GM23338 (cell line): Measurements from ENCODE around the gene SDHA. TPM values are rescaled to one million over a fixed set of nuclear protein-coding genes. Genes with fewer than 3 reads are reported as not detected.

Source experiments
- ATAC-seq: fragments of 200-7000 bp; cut with Tn5 transposase; 3 replicates; pipeline ENCODE4 v1.9.1; 2020
- DNase-seq: peaks from one replicate; pipeline ENCODE4 v3.0.0-alpha.2; 2015; ENCODE audit warnings: low spot score
- H2AFZ ChIP-seq: fragments of 200-600 bp; sonication (generic); 2 replicates; pipeline ENCODE4 v1.8.0; 2016; ENCODE audit warnings: antibody characterized with exemption, mild to moderate bottlenecking, moderate library complexity
- H3F3A ChIP-seq: fragments of 200-600 bp; sonication (generic); replicated peaks from 2 replicates; pipeline ENCODE4 v1.8.0; 2017; ENCODE audit warnings: antibody characterized with exemption, mixed run types, low read depth
- H3K27ac ChIP-seq: fragments of 200-600 bp; sonication (generic); 2 replicates; pipeline ENCODE4 v1.6.1; 2016; ENCODE audit warnings: low read depth
- H3K27me3 ChIP-seq: fragments of 200-600 bp; sonication (generic); 2 replicates; pipeline ENCODE4 v1.8.0; 2016; ENCODE audit warnings: mild to moderate bottlenecking, mixed run types, moderate library complexity; ENCODE audit not compliant: insufficient read depth
- H3K36me3 ChIP-seq: fragments of 200-600 bp; sonication (generic); 2 replicates; pipeline ENCODE4 v1.8.0; 2016; ENCODE audit warnings: mild to moderate bottlenecking; ENCODE audit not compliant: insufficient read depth
- H3K4me1 ChIP-seq: fragments of 200-600 bp; sonication (generic); 2 replicates; pipeline ENCODE4 v1.8.0; 2016; ENCODE audit warnings: mild to moderate bottlenecking, moderate library complexity; ENCODE audit not compliant: insufficient read depth
- H3K4me2 ChIP-seq: fragments of 200-600 bp; sonication (generic); 2 replicates; pipeline ENCODE4 v1.7.1; 2017; ENCODE audit warnings: mixed run types
- H3K4me3 ChIP-seq: fragments of 200-600 bp; sonication (generic); 2 replicates; pipeline ENCODE4 v1.6.1; 2016; ENCODE audit warnings: mixed run types
- H3K79me2 ChIP-seq: fragments of 200-600 bp; sonication (generic); replicated peaks from 2 replicates; pipeline ENCODE4 v1.8.0; 2017; ENCODE audit warnings: mild to moderate bottlenecking; ENCODE audit not compliant: insufficient read depth
- H3K9me2 ChIP-seq: fragments of 200-600 bp; sonication (generic); 2 replicates; pipeline ENCODE4 v1.8.0; 2017; ENCODE audit not compliant: insufficient read depth
- H4K20me1 ChIP-seq: fragments of 200-600 bp; sonication (generic); replicated peaks from 2 replicates; pipeline ENCODE4 v1.8.0; 2017; ENCODE audit warnings: mild to moderate bottlenecking; ENCODE audit not compliant: insufficient read depth
- H3K27ac Mint-ChIP-seq: 2 replicates; pipeline ENCODE4 v1.8.0; 2020; ENCODE audit warnings: inconsistent platforms, mild to moderate bottlenecking, moderate library complexity, mixed read lengths
- H3K27me3 Mint-ChIP-seq: 3 replicates; pipeline ENCODE4 v1.8.0; 2022; ENCODE audit warnings: low read depth, mild to moderate bottlenecking, moderate library complexity, mixed read lengths, inconsistent platforms; ENCODE audit not compliant: insufficient read depth, poor library complexity
- H3K36me3 Mint-ChIP-seq: 3 replicates; pipeline ENCODE4 v1.8.0; 2021; ENCODE audit warnings: low read depth, mild to moderate bottlenecking, inconsistent platforms, moderate library complexity, mixed read lengths
- H3K4me1 Mint-ChIP-seq: 3 replicates; pipeline ENCODE4 v1.8.0; 2020; ENCODE audit warnings: mild to moderate bottlenecking, inconsistent platforms, mixed read lengths
- H3K4me3 Mint-ChIP-seq: 3 replicates; pipeline ENCODE4 v1.8.0; 2021; ENCODE audit warnings: moderate library complexity, mild to moderate bottlenecking, inconsistent platforms, mixed read lengths
- H3K9me3 Mint-ChIP-seq: 3 replicates; pipeline ENCODE4 v1.8.0; 2020; ENCODE audit warnings: moderate library complexity, mild to moderate bottlenecking, inconsistent platforms, mixed read lengths
- CREB1 ChIP-seq: fragments of 250-450 bp; sonication (Bioruptor Pico); IDR thresholded peaks from 2 replicates; pipeline ENCODE4 v1.5.0; 2020; ENCODE audit warnings: low read depth, mild to moderate bottlenecking, moderate library complexity
- ETS1 ChIP-seq: IDR thresholded peaks from 2 replicates; pipeline ENCODE4 v1.6.1; 2016; ENCODE audit warnings: antibody characterized with exemption
- EZH2 ChIP-seq: fragments of 200-600 bp; sonication (generic); IDR thresholded peaks from one replicate; pipeline ENCODE4 v1.8.0; 2017; ENCODE audit warnings: antibody characterized with exemption, mild to moderate bottlenecking, low read depth; ENCODE audit not compliant: unreplicated experiment
- EZH2phosphoT487 ChIP-seq: fragments of 200-600 bp; sonication (generic); IDR thresholded peaks from one replicate; pipeline ENCODE4 v1.8.1; 2018; ENCODE audit warnings: antibody characterized with exemption; ENCODE audit not compliant: unreplicated experiment
- NANOG ChIP-seq: IDR thresholded peaks from 2 replicates; pipeline ENCODE4 v1.6.1; 2016; ENCODE audit warnings: antibody characterized with exemption, borderline replicate concordance
- POLR2AphosphoS5 ChIP-seq: IDR thresholded peaks from 2 replicates; pipeline ENCODE4 v1.6.1; 2016; ENCODE audit warnings: antibody characterized with exemption, low read depth
- STAT1 ChIP-seq: IDR thresholded peaks from one replicate; pipeline ENCODE4 v1.6.1; 2016; ENCODE audit warnings: antibody characterized with exemption; ENCODE audit not compliant: unreplicated experiment
- ZNF462 ChIP-seq: fragments of 250-450 bp; sonication (Bioruptor Pico); IDR thresholded peaks from 2 replicates; pipeline ENCODE4 v1.5.0; 2020; ENCODE audit warnings: mild to moderate bottlenecking, moderate library complexity
- polyA plus RNA-seq: library from polyadenylated mRNA; unstranded; fragments of >200 nt; fragmentation: Nextera tagmentation; extraction: Ambion mirVana; gene quantifications from 2 replicates; pipeline ENCODE4 v1.2.1, GENCODE V29; 2016
- total RNA-seq: library from RNA; depleted of rRNA; stranded (reverse); fragments of >200 nt; shearing (Covaris generic); gene quantifications from 2 replicates; pipeline ENCODE4 v1.2.3, GENCODE V29; 2014
- TF ChIP-seq, protein P1 (sequence below), 2 experiments: fragments of 200-600 bp in 1 of 2; sonication (generic) in 1 of 2; conservative IDR thresholded peaks; 2 replicates each; pipeline versions ENCODE4 v1.5.1 to v1.6.1; 2016 to 2017; ENCODE audit warnings: antibody characterized with exemption in 2 of 2, low read depth in 2 of 2, mild to moderate bottlenecking in 2 of 2, moderate library complexity in 1 of 2
- TF ChIP-seq, protein P2 (sequence below): IDR thresholded peaks from one replicate; pipeline ENCODE4 v1.6.1; 2018; ENCODE audit warnings: antibody characterized with exemption; ENCODE audit not compliant: unreplicated experiment

The SDHA gene
- total and polyA plus RNA-seq, 2 experiments from 2014 or later, result 62.2 to 70.6 TPM

GRCh38 chr5:257148-257547, 39.0 kb downstream of the SDHA start:
- TF ChIP-seq EZH2phosphoT487 (no peak), NANOG (no peak), STAT1 (no peak), CREB1 (CRISPR knock-in tag) (no peak), ZNF462 (CRISPR knock-in tag) (no peak), EZH2 (no peak), ETS1 (no peak), POLR2AphosphoS5 (no peak)
- TF ChIP-seq, protein P1, sequence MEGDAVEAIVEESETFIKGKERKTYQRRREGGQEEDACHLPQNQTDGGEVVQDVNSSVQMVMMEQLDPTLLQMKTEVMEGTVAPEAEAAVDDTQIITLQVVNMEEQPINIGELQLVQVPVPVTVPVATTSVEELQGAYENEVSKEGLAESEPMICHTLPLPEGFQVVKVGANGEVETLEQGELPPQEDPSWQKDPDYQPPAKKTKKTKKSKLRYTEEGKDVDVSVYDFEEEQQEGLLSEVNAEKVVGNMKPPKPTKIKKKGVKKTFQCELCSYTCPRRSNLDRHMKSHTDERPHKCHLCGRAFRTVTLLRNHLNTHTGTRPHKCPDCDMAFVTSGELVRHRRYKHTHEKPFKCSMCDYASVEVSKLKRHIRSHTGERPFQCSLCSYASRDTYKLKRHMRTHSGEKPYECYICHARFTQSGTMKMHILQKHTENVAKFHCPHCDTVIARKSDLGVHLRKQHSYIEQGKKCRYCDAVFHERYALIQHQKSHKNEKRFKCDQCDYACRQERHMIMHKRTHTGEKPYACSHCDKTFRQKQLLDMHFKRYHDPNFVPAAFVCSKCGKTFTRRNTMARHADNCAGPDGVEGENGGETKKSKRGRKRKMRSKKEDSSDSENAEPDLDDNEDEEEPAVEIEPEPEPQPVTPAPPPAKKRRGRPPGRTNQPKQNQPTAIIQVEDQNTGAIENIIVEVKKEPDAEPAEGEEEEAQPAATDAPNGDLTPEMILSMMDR (conservative IDR thresholded peaks at IDR 0.05; ENCODE audit: low read depth in 2 of 2), result no peak
- TF ChIP-seq, protein P2, sequence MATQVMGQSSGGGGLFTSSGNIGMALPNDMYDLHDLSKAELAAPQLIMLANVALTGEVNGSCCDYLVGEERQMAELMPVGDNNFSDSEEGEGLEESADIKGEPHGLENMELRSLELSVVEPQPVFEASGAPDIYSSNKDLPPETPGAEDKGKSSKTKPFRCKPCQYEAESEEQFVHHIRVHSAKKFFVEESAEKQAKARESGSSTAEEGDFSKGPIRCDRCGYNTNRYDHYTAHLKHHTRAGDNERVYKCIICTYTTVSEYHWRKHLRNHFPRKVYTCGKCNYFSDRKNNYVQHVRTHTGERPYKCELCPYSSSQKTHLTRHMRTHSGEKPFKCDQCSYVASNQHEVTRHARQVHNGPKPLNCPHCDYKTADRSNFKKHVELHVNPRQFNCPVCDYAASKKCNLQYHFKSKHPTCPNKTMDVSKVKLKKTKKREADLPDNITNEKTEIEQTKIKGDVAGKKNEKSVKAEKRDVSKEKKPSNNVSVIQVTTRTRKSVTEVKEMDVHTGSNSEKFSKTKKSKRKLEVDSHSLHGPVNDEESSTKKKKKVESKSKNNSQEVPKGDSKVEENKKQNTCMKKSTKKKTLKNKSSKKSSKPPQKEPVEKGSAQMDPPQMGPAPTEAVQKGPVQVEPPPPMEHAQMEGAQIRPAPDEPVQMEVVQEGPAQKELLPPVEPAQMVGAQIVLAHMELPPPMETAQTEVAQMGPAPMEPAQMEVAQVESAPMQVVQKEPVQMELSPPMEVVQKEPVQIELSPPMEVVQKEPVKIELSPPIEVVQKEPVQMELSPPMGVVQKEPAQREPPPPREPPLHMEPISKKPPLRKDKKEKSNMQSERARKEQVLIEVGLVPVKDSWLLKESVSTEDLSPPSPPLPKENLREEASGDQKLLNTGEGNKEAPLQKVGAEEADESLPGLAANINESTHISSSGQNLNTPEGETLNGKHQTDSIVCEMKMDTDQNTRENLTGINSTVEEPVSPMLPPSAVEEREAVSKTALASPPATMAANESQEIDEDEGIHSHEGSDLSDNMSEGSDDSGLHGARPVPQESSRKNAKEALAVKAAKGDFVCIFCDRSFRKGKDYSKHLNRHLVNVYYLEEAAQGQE, result no peak
- peaks cover 14% of the 10 kb centered on the region for H3K27me3 Mint-ChIP-seq
- peaks cover 26% of the 10 kb centered on the region for H3K9me3 Mint-ChIP-seq
- no peaks in the 10 kb centered on the region for H3K79me2 ChIP-seq
- H3K4me3 ChIP-seq, result no peak overlapping the region
- DNase-seq (no peak), ATAC-seq (no peak)
- H3K9me2 ChIP-seq, result no peaks in the 10 kb centered on the region
- no peaks in the 10 kb centered on the region for H3K27me3 ChIP-seq
- peaks cover 64% of the 10 kb centered on the region for H3K36me3 Mint-ChIP-seq
- peaks cover 8% of the 10 kb centered on the region; the same call in 1 of the 2 replicates for H3F3A ChIP-seq
- no peak overlapping the region for H3K4me3 Mint-ChIP-seq
- peaks cover 4% of the 10 kb centered on the region; the same call in 1 of the 2 replicates for H3K36me3 ChIP-seq
- H3K27ac ChIP-seq, result no peak overlapping the region
- H3K4me1 ChIP-seq, result no peaks in the 10 kb centered on the region
- no peaks in the 10 kb centered on the region for H3K4me1 Mint-ChIP-seq
- H2AFZ ChIP-seq, result no peak overlapping the region
- H3K27ac Mint-ChIP-seq, result no peak overlapping the region
- no peak overlapping the region for H3K4me2 ChIP-seq
- H4K20me1 ChIP-seq, result no peaks in the 10 kb centered on the region
